ENCODE measurements around the gene P3H4.
"Not testable (repeated sequence)": the region's sequence is repeated elsewhere in the genome, so short reads cannot be mapped to it uniquely, and the experiment has no call there.

Gene P3H4

GRCh38 chr17:41835800-41836549, 24.2 kb upstream of the P3H4 start, which contains the start of gene NT5C3B:
TSS of gene NT5C3B (minus strand) at chr17:41836232. CDS start at chr17:41836193, 39 bp downstream.
- peak within 1 kb of the TSS; percentile 56 for H3K4me3 ChIP-seq (ENCODE audit: low read depth, low read length)
- H3K4me1 ChIP-seq (ENCODE audit: control insufficient read depth, insufficient read depth, low read length): no peaks in the 10 kb centered on the region

GRCh38 chr17:41835214-41835799, 23.6 kb upstream of the P3H4 start:
- H3K27me3 ChIP-seq (ENCODE audit: control insufficient read depth, insufficient read depth, low read length): peaks cover 5% of the 10 kb centered on the region
- no peaks in the 10 kb centered on the region for H3K4me1 ChIP-seq (ENCODE audit: control insufficient read depth, insufficient read depth, low read length)
- peak overlapping the region; percentile 56 for H3K4me3 ChIP-seq (ENCODE audit: low read depth, low read length)
- peaks cover 7% of the 10 kb centered on the region for H3K36me3 ChIP-seq (ENCODE audit: control insufficient read depth, insufficient read depth, low read length)
- no peaks in the 10 kb centered on the region for H3K9me3 ChIP-seq (ENCODE audit: control insufficient read depth, insufficient read depth, low read length)
- peak overlapping the region; percentile 88 for H3K9ac ChIP-seq (ENCODE audit: low read depth, low read length)

More at GRCh38 chr17:41835800-41836549, 24.2 kb upstream of the P3H4 start, which contains the start of gene NT5C3B:
- Histone ChIP-seq H3K27me3 (ENCODE audit: control insufficient read depth, insufficient read depth, low read length) (peaks cover 5% of the 10 kb centered on the region), H3K36me3 (ENCODE audit: control insufficient read depth, insufficient read depth, low read length) (peaks cover 2% of the 10 kb centered on the region), H3K9me3 (ENCODE audit: control insufficient read depth, insufficient read depth, low read length) (no peaks in the 10 kb centered on the region), H3K9ac (ENCODE audit: low read depth, low read length) (peak within 1 kb of the TSS; percentile 88)

GRCh38 chr17:41829961-41830360, 18.2 kb upstream of the P3H4 start:
- not testable (repeated sequence) for H3K4me1 ChIP-seq (ENCODE audit: control insufficient read depth, insufficient read depth, low read length); H3K9me3 ChIP-seq (ENCODE audit: control insufficient read depth, insufficient read depth, low read length); H3K4me3 ChIP-seq (ENCODE audit: low read depth, low read length); H3K27me3 ChIP-seq (ENCODE audit: control insufficient read depth, insufficient read depth, low read length); H3K9ac ChIP-seq (ENCODE audit: low read depth, low read length)
- peaks cover 25% of the 10 kb centered on the region for H3K36me3 ChIP-seq (ENCODE audit: control insufficient read depth, insufficient read depth, low read length)

GRCh38 chr17:41825175-41825845, 13.6 kb upstream of the P3H4 start:
- Histone ChIP-seq H3K9ac (ENCODE audit: low read depth, low read length) (no peak overlapping the region), H3K36me3 (ENCODE audit: control insufficient read depth, insufficient read depth, low read length) (peaks cover 34% of the 10 kb centered on the region), H3K9me3 (ENCODE audit: control insufficient read depth, insufficient read depth, low read length) (no peaks in the 10 kb centered on the region), H3K27me3 (ENCODE audit: control insufficient read depth, insufficient read depth, low read length) (no peaks in the 10 kb centered on the region), H3K4me1 (ENCODE audit: control insufficient read depth, insufficient read depth, low read length) (no peaks in the 10 kb centered on the region), H3K4me3 (ENCODE audit: low read depth, low read length) (no peak overlapping the region)

- Histone ChIP-seq H3K4me1 (ENCODE audit: control insufficient read depth, insufficient read depth, low read length) (peaks cover 4% of the 10 kb centered on the region), H3K36me3 (ENCODE audit: control insufficient read depth, insufficient read depth, low read length) (peaks cover 35% of the 10 kb centered on the region), H3K9me3 (ENCODE audit: control insufficient read depth, insufficient read depth, low read length) (no peaks in the 10 kb centered on the region), H3K27me3 (ENCODE audit: control insufficient read depth, insufficient read depth, low read length) (no peaks in the 10 kb centered on the region), H3K9ac (ENCODE audit: low read depth, low read length) (no peak overlapping the region), H3K4me3 (ENCODE audit: low read depth, low read length) (no peak overlapping the region)
Measured at GRCh38 chr17:41824086-41824485, 12.3 kb upstream of the P3H4 start.

- H3K36me3 ChIP-seq (ENCODE audit: control insufficient read depth, insufficient read depth, low read length): peaks cover 32% of the 10 kb centered on the region
- no peaks in the 10 kb centered on the region for H3K9me3 ChIP-seq (ENCODE audit: control insufficient read depth, insufficient read depth, low read length)
- H3K9ac ChIP-seq (ENCODE audit: low read depth, low read length): no peak overlapping the region
- H3K4me1 ChIP-seq (ENCODE audit: control insufficient read depth, insufficient read depth, low read length): peaks cover 4% of the 10 kb centered on the region
- H3K4me3 ChIP-seq (ENCODE audit: low read depth, low read length): no peak overlapping the region
- H3K27me3 ChIP-seq (ENCODE audit: control insufficient read depth, insufficient read depth, low read length): no peaks in the 10 kb centered on the region
Measured at GRCh38 chr17:41823580-41823979, 11.8 kb upstream of the P3H4 start.

- Histone ChIP-seq H3K27me3 (ENCODE audit: control insufficient read depth, insufficient read depth, low read length) (no peaks in the 10 kb centered on the region), H3K9ac (ENCODE audit: low read depth, low read length) (no peak overlapping the region), H3K4me3 (ENCODE audit: low read depth, low read length) (no peak overlapping the region), H3K36me3 (ENCODE audit: control insufficient read depth, insufficient read depth, low read length) (peaks cover 32% of the 10 kb centered on the region), H3K4me1 (ENCODE audit: control insufficient read depth, insufficient read depth, low read length) (peaks cover 4% of the 10 kb centered on the region), H3K9me3 (ENCODE audit: control insufficient read depth, insufficient read depth, low read length) (no peaks in the 10 kb centered on the region)
Measured at GRCh38 chr17:41823141-41823524, 11.4 kb upstream of the P3H4 start.

- Histone ChIP-seq H3K27me3 (ENCODE audit: control insufficient read depth, insufficient read depth, low read length) (no peaks in the 10 kb centered on the region), H3K9ac (ENCODE audit: low read depth, low read length) (no peak overlapping the region), H3K36me3 (ENCODE audit: control insufficient read depth, insufficient read depth, low read length) (peaks cover 35% of the 10 kb centered on the region), H3K9me3 (ENCODE audit: control insufficient read depth, insufficient read depth, low read length) (no peaks in the 10 kb centered on the region), H3K4me3 (ENCODE audit: low read depth, low read length) (no peak overlapping the region), H3K4me1 (ENCODE audit: control insufficient read depth, insufficient read depth, low read length) (peaks cover 4% of the 10 kb centered on the region)
Measured at GRCh38 chr17:41822216-41823140, 10.7 kb upstream of the P3H4 start.

- peaks cover 41% of the 10 kb centered on the region for H3K36me3 ChIP-seq (ENCODE audit: control insufficient read depth, insufficient read depth, low read length)
Measured at GRCh38 chr17:41821776-41822175, 10.0 kb upstream of the P3H4 start.

GRCh38 chr17:41818024-41818423, 6.3 kb upstream of the P3H4 start:
- no peak overlapping the region for H3K4me3 ChIP-seq (ENCODE audit: low read depth, low read length)
- H3K36me3 ChIP-seq (ENCODE audit: control insufficient read depth, insufficient read depth, low read length): peaks cover 34% of the 10 kb centered on the region
- H3K9me3 ChIP-seq (ENCODE audit: control insufficient read depth, insufficient read depth, low read length): no peaks in the 10 kb centered on the region
- H3K9ac ChIP-seq (ENCODE audit: low read depth, low read length): no peak overlapping the region
- H3K4me1 ChIP-seq (ENCODE audit: control insufficient read depth, insufficient read depth, low read length): peaks cover 9% of the 10 kb centered on the region
- H3K27me3 ChIP-seq (ENCODE audit: control insufficient read depth, insufficient read depth, low read length): no peaks in the 10 kb centered on the region

More at GRCh38 chr17:41821776-41822175, 10.0 kb upstream of the P3H4 start:
- Histone ChIP-seq H3K9me3 (ENCODE audit: control insufficient read depth, insufficient read depth, low read length) (no peaks in the 10 kb centered on the region), H3K4me1 (ENCODE audit: control insufficient read depth, insufficient read depth, low read length) (peaks cover 4% of the 10 kb centered on the region), H3K4me3 (ENCODE audit: low read depth, low read length) (no peak overlapping the region), H3K9ac (ENCODE audit: low read depth, low read length) (no peak overlapping the region), H3K27me3 (ENCODE audit: control insufficient read depth, insufficient read depth, low read length) (no peaks in the 10 kb centered on the region)

GRCh38 chr17:41816637-41817320, 5.0 kb upstream of the P3H4 start:
- Histone ChIP-seq H3K27me3 (ENCODE audit: control insufficient read depth, insufficient read depth, low read length) (no peaks in the 10 kb centered on the region), H3K4me1 (ENCODE audit: control insufficient read depth, insufficient read depth, low read length) (peaks cover 9% of the 10 kb centered on the region), H3K36me3 (ENCODE audit: control insufficient read depth, insufficient read depth, low read length) (peaks cover 27% of the 10 kb centered on the region), H3K4me3 (ENCODE audit: low read depth, low read length) (no peak overlapping the region), H3K9me3 (ENCODE audit: control insufficient read depth, insufficient read depth, low read length) (no peaks in the 10 kb centered on the region), H3K9ac (ENCODE audit: low read depth, low read length) (no peak overlapping the region)
